ENCODE measurements around the gene TREM2.

DNA sequence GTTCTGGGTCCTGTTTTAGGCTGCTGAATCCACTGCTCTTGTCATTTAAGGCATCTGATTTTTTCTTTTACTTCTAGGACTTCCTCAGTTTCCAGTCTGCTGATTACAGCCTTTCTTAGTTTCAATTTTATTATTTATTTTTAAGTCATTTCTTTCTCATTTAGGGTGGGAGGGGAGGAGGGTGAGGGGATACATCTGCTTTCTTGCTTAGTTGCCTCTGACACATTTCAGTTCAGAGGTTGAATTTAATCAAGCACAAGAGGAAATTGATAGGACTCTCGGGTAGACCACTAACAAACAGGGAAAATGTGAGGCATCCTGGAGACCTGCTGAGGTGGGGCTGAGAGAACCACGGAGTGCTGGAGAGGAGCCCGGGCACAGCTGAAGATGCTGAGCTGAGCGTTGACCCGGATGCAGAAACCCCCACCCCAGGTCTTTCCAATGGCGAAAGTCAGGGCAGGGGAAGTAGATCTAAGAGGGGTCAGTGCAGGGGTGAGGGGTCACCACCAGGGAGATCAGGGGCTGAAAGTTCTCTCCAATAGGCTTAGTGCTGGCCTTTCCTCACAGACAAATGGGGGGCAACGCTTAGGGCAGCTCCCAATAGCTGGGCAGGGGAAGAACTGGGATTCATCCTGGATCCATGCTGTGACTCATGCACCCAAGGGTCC, 45.7 kb upstream of the TREM2 start:
- TF ChIP-seq, protein P1, sequence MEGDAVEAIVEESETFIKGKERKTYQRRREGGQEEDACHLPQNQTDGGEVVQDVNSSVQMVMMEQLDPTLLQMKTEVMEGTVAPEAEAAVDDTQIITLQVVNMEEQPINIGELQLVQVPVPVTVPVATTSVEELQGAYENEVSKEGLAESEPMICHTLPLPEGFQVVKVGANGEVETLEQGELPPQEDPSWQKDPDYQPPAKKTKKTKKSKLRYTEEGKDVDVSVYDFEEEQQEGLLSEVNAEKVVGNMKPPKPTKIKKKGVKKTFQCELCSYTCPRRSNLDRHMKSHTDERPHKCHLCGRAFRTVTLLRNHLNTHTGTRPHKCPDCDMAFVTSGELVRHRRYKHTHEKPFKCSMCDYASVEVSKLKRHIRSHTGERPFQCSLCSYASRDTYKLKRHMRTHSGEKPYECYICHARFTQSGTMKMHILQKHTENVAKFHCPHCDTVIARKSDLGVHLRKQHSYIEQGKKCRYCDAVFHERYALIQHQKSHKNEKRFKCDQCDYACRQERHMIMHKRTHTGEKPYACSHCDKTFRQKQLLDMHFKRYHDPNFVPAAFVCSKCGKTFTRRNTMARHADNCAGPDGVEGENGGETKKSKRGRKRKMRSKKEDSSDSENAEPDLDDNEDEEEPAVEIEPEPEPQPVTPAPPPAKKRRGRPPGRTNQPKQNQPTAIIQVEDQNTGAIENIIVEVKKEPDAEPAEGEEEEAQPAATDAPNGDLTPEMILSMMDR (IDR thresholded peaks at IDR 0.05; ENCODE audit: poor library complexity): no peak
- TF ChIP-seq EZH2phosphoT487 (IDR thresholded peaks at IDR 0.05; ENCODE audit: low read depth, severe bottlenecking, unreplicated experiment) (no peak), EZH2 (IDR thresholded peaks at IDR 0.05; ENCODE audit: borderline replicate concordance) (no peak)

Measured in hepatocyte (in vitro differentiated cells).